ENCODE data around the gene HSH2D. TPM values are rescaled to one million over a fixed set of nuclear protein-coding genes. Genes with fewer than 3 reads are reported as not detected.

Gene HSH2D
- total and polyA plus RNA-seq, 10 of the 15 experiments (the other 5 are each of a cell fraction or from before 2014, with no cell fraction given) = 22.0 to 145 (median 89.3) TPM

DNA sequence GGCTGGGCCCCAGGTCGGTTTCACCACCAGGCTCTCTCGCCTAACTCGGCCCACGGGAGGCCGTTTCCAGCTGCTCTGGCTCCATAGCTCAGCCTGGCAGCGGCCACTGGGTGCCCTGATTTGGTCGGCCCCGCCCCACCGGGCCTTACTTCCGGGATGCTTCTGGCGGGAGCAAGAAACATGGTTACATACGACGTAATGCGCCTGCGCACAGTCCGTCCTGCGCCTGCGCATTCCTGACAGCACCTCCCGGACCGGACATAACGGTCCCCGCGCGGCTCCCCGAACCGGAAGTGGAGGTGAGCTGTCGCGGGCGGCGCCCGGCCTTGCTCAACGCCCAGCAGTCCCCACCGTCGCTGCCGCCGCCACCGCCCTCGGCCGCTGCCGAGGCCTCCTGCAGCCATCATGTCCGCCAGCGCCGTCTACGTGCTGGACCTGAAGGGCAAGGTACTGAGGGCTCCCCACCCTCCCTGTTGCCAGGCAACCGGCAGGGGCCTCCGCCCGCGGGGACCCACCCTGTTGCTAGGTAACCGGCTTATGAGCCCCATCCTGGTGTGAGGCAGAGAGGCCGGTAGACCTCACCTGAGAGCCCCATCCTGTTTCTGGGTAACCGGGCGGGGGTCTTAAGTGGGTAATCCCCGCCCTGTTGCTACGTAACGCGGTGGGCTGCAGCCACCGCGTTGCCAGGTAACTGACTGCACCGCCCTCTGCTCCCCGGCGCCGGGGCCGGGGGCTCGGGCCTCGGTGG, 54.3 kb downstream of the HSH2D start, which contains the start of gene AP1M1 (continued):
- peak; percentile 86 for TF ChIP-seq E4F1 (IDR thresholded peaks at IDR 0.05; ENCODE audit: borderline replicate concordance, partially characterized antibody)
- peak; percentile 11; the same call in 1 of the 2 replicates for TF ChIP-seq CREM (IDR thresholded peaks at IDR 0.05; ENCODE audit: low read depth)
- TF ChIP-seq NKRF (conservative IDR thresholded peaks at IDR 0.05) = peak; percentile 62; the same call in 1 of the 2 replicates
- 0 out of 2 replicates have a peak, but pooled peaks have one; percentile 8 for TF ChIP-seq PAX5 (IDR thresholded peaks at IDR 0.05; ENCODE audit: borderline replicate concordance, low read depth, low read length)
- peak; percentile 75; the same call in 1 of the 2 replicates for TF ChIP-seq TAF1 (IDR thresholded peaks at IDR 0.05; ENCODE audit: borderline replicate concordance, low read depth, low read length)
- TF ChIP-seq CHD1 (IDR thresholded peaks at IDR 0.05; ENCODE audit: low read depth, low read length) = no peak
- TF ChIP-seq SRF (IDR thresholded peaks at IDR 0.05; ENCODE audit: low read depth in 2 of 2, low read length in 2 of 2) = peak; percentile 47 to 84; a peak in 3 of 4 replicates
- no peak for TF ChIP-seq SREBF1 (IDR thresholded peaks at IDR 0.05; ENCODE audit: low read length)
- TF ChIP-seq ZNF207 (IDR thresholded peaks at IDR 0.05; ENCODE audit: borderline replicate concordance) = peak; percentile 84; the same call in 1 of the 2 replicates
- peak; percentile 98 for TF ChIP-seq IKZF1 (conservative IDR thresholded peaks at IDR 0.05)
- TF ChIP-seq RFX5 (IDR thresholded peaks at IDR 0.05; ENCODE audit: low read depth, low read length) = no peak
- TF ChIP-seq PML (IDR thresholded peaks at IDR 0.05; ENCODE audit: low read length) = peak; percentile 66; the same call in 1 of the 2 replicates
- TF ChIP-seq TCF12 (IDR thresholded peaks at IDR 0.05; ENCODE audit: low read depth, low read length) = 0 out of 2 replicates have a peak, but pooled peaks have one; percentile 59
- no peak for TF ChIP-seq CUX1 (IDR thresholded peaks at IDR 0.05; ENCODE audit: insufficient replicate concordance, low read depth, low read length)
- peak; percentile 54; the same call in 1 of the 2 replicates for TF ChIP-seq SMARCA5 (IDR thresholded peaks at IDR 0.05)
- TF ChIP-seq RB1 (IDR thresholded peaks at IDR 0.05; ENCODE audit: borderline replicate concordance) = peak; percentile 92
- TF ChIP-seq BHLHE40 (IDR thresholded peaks at IDR 0.05; ENCODE audit: borderline replicate concordance in 1 of 2, low read depth in 2 of 2, low read length in 1 of 2) = peak in 1 of 2 experiments; percentile 22; a peak in 1 of 4 replicates
- TF ChIP-seq HCFC1 (IDR thresholded peaks at IDR 0.05; ENCODE audit: low read length) = peak; percentile 66
- TF ChIP-seq CREB1 (IDR thresholded peaks at IDR 0.05; ENCODE audit: low read depth) = peak; percentile 49
- TF ChIP-seq RUNX3 (IDR thresholded peaks at IDR 0.05; ENCODE audit: low read length) = peak; percentile 39
- TF ChIP-seq CHD4 (IDR thresholded peaks at IDR 0.05) = no peak
- TF ChIP-seq FOXK2 (IDR thresholded peaks at IDR 0.05) = peak; percentile 71
